Panc1 (cell line): Measurements from ENCODE around the gene SIRPA.

ENCODE experiments used
- POLR2AphosphoS5 ChIP-seq: IDR thresholded peaks from 2 replicates; pipeline ENCODE4 v1.6.1; 2012; ENCODE audit warnings: mild to moderate bottlenecking, low read depth, low read length, moderate library complexity
- SIN3A ChIP-seq: IDR thresholded peaks from 2 replicates; pipeline ENCODE4 v1.6.1; 2012; ENCODE audit warnings: low read depth, mild to moderate bottlenecking, low read length, moderate library complexity, borderline replicate concordance; ENCODE audit not compliant: insufficient read depth
- TCF7L2 ChIP-seq: IDR thresholded peaks from 2 replicates; pipeline ENCODE4 v1.6.1; 2011; ENCODE audit warnings: mild to moderate bottlenecking, low read depth, low read length, inconsistent platforms
- TF ChIP-seq, protein P1 (sequence below): fragments of 450-650 bp; IDR thresholded peaks from 2 replicates; pipeline ENCODE4 v1.5.1; 2017; ENCODE audit warnings: mild to moderate bottlenecking

DNA sequence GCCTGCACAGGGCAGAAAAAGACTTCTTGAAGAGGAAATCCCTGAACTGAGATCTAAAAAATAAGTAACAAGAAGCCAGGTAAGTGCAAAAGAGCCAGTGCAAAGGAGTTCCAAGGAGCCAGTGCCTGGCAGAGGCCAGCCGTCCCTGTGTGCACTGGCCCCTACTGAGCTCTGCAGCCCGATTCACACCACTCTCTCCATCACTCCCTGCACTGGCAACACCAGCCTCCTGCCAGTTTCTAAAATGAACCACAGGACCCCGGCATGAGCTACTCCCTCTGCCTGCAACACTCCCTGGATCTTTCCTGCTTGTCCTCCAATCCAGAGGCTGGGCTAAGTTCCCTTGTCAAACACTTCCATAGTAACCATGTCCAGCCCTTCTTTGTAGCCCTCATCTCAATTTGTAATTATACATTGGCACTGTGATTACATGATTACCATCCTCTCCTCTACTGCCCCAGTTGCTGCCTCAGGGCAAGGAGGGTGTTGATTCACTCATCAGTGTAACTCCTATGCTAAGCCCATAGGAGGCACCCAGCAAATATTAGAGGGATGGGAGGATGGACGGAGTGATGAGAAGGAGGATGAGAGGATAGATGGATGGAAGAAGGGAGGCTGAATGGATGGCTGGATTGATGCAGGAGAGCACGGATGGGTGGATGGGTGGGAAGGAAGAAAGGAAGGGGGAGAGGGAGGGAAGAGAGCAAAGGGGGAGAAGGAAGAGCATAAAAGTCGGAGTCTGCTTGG, 49.3 kb downstream of the SIRPA start:
- TF ChIP-seq, protein P1, sequence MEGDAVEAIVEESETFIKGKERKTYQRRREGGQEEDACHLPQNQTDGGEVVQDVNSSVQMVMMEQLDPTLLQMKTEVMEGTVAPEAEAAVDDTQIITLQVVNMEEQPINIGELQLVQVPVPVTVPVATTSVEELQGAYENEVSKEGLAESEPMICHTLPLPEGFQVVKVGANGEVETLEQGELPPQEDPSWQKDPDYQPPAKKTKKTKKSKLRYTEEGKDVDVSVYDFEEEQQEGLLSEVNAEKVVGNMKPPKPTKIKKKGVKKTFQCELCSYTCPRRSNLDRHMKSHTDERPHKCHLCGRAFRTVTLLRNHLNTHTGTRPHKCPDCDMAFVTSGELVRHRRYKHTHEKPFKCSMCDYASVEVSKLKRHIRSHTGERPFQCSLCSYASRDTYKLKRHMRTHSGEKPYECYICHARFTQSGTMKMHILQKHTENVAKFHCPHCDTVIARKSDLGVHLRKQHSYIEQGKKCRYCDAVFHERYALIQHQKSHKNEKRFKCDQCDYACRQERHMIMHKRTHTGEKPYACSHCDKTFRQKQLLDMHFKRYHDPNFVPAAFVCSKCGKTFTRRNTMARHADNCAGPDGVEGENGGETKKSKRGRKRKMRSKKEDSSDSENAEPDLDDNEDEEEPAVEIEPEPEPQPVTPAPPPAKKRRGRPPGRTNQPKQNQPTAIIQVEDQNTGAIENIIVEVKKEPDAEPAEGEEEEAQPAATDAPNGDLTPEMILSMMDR: no peak
- no peak for TF ChIP-seq SIN3A
- TF ChIP-seq POLR2AphosphoS5: no peak
- no peak for TF ChIP-seq TCF7L2
